Smooth muscle cell (in vitro differentiated cells): Measurements from ENCODE around the gene DCUN1D3. TPM values are rescaled to one million over a fixed set of nuclear protein-coding genes. Genes with fewer than 3 reads are reported as not detected.
"Not testable (repeated sequence)": the region's sequence is repeated elsewhere in the genome, so short reads cannot be mapped to it uniquely, and the experiment has no call there.

Experiments
- DNase-seq: peaks from one replicate; lab custom pipeline; 2025; ENCODE audit not compliant: unreplicated experiment; lab: John Stamatoyannopoulos, UW
- H2AFZ ChIP-seq: fragments of 200-600 bp; sonication (generic); 2 replicates; pipeline ENCODE4 v1.6.0; 2016; ENCODE audit warnings: antibody characterized with exemption, low read depth, mild to moderate bottlenecking
- H3F3A ChIP-seq: fragments of 200-600 bp; sonication (generic); 2 replicates; pipeline ENCODE4 v1.6.0; 2017; ENCODE audit warnings: antibody characterized with exemption, low read depth
- H3K27ac ChIP-seq: fragments of 200-600 bp; sonication (generic); 2 replicates; pipeline ENCODE4 v1.5.1; 2016; ENCODE audit warnings: low read depth, mild to moderate bottlenecking
- H3K27me3 ChIP-seq: fragments of 200-600 bp; sonication (generic); 2 replicates; pipeline ENCODE4 v1.6.1; 2016; ENCODE audit warnings: low read depth, mild to moderate bottlenecking
- H3K36me3 ChIP-seq: fragments of 200-600 bp; sonication (generic); 2 replicates; pipeline ENCODE4 v1.5.1; 2016; ENCODE audit warnings: low read depth
- H3K4me1 ChIP-seq: fragments of 200-600 bp; sonication (generic); 2 replicates; pipeline ENCODE4 v1.5.1; 2016; ENCODE audit warnings: low read depth
- H3K4me2 ChIP-seq: fragments of 200-600 bp; sonication (generic); 2 replicates; pipeline ENCODE4 v1.6.0; 2016; ENCODE audit warnings: mild to moderate bottlenecking
- H3K4me3 ChIP-seq: fragments of 200-600 bp; sonication (generic); 2 replicates; pipeline ENCODE4 v1.5.1; 2016; ENCODE audit warnings: mild to moderate bottlenecking
- H3K79me2 ChIP-seq: fragments of 200-600 bp; sonication (generic); 2 replicates; pipeline ENCODE4 v1.6.0; 2016; ENCODE audit warnings: low read depth, mild to moderate bottlenecking
- H3K9ac ChIP-seq: fragments of 200-600 bp; sonication (generic); 2 replicates; pipeline ENCODE4 v1.6.0; 2016; ENCODE audit warnings: low read depth
- H3K9me3 ChIP-seq: fragments of 200-600 bp; sonication (generic); replicated peaks from 2 replicates; pipeline ENCODE4 v1.5.1; 2016; ENCODE audit warnings: low read depth
- H4K20me1 ChIP-seq: fragments of 200-600 bp; sonication (generic); 2 replicates; pipeline ENCODE4 v1.6.0; 2016; ENCODE audit warnings: low read depth
- WGBS: methylation state at CpG from one replicate; pipeline ENCODE4 v1.1.7; 2016; ENCODE audit warnings: low lambda C conversion rate; 5-methylcytosine and 5-hydroxymethylcytosine counted together
- polyA plus RNA-seq: library from polyadenylated mRNA; unstranded; fragments of >200 nt; fragmentation: Nextera tagmentation; extraction: Ambion mirVana; gene quantifications from 2 replicates; pipeline ENCODE4 v1.2.1, GENCODE V29; 2016
- total RNA-seq: library from RNA; depleted of rRNA; stranded (reverse); fragments of >200 nt; gene quantifications from 2 replicates; pipeline ENCODE4 v1.2.3, GENCODE V29; 2014
- TF ChIP-seq, protein P1 (sequence below): fragments of 200-600 bp; sonication (generic); IDR thresholded peaks from 2 replicates; pipeline ENCODE4 v1.5.1; 2017; ENCODE audit warnings: borderline replicate concordance, mild to moderate bottlenecking, antibody characterized with exemption; ENCODE audit not compliant: insufficient read depth, poor library complexity, severe bottlenecking

Gene DCUN1D3
- total and polyA plus RNA-seq, 2 experiments from 2014 or later, result 12.6 to 37.8 TPM

- Histone ChIP-seq H3K79me2 (no peaks in the 10 kb centered on the region), H3K9me3 (no peaks in the 10 kb centered on the region), H3K27ac (no peak overlapping the region), H3K36me3 (no peaks in the 10 kb centered on the region), H3K27me3 (no peaks in the 10 kb centered on the region), H3F3A (no peaks in the 10 kb centered on the region), H3K4me1 (no peaks in the 10 kb centered on the region), H3K4me2 (no peak overlapping the region), H3K9ac (no peak overlapping the region), H4K20me1 (no peaks in the 10 kb centered on the region), H3K4me3 (no peak overlapping the region), H2AFZ (no peak overlapping the region)
- 72% methylated on average over 8 of the region's 8 CpGs for WGBS
- DNase-seq, result no peak
- TF ChIP-seq, protein P1, sequence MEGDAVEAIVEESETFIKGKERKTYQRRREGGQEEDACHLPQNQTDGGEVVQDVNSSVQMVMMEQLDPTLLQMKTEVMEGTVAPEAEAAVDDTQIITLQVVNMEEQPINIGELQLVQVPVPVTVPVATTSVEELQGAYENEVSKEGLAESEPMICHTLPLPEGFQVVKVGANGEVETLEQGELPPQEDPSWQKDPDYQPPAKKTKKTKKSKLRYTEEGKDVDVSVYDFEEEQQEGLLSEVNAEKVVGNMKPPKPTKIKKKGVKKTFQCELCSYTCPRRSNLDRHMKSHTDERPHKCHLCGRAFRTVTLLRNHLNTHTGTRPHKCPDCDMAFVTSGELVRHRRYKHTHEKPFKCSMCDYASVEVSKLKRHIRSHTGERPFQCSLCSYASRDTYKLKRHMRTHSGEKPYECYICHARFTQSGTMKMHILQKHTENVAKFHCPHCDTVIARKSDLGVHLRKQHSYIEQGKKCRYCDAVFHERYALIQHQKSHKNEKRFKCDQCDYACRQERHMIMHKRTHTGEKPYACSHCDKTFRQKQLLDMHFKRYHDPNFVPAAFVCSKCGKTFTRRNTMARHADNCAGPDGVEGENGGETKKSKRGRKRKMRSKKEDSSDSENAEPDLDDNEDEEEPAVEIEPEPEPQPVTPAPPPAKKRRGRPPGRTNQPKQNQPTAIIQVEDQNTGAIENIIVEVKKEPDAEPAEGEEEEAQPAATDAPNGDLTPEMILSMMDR, result no peak
Measured at GRCh38 chr16:20946015-20946629, 46.0 kb upstream of the DCUN1D3 start.

- H3K27me3 ChIP-seq, H3K4me1 ChIP-seq, H3K9ac ChIP-seq, H3K4me2 ChIP-seq, H2AFZ ChIP-seq, H3K4me3 ChIP-seq, H3F3A ChIP-seq, H4K20me1 ChIP-seq, H3K9me3 ChIP-seq, H3K27ac ChIP-seq, H3K79me2 ChIP-seq, H3K36me3 ChIP-seq, DNase-seq: not testable (repeated sequence)
- WGBS, result 95% methylated on average over 11 of the region's 11 CpGs
Measured at GRCh38 chr16:20945575-20945875, 45.4 kb upstream of the DCUN1D3 start.

- H3K4me1 ChIP-seq, result no peaks in the 10 kb centered on the region
- no peaks in the 10 kb centered on the region for H3K36me3 ChIP-seq
- H3F3A ChIP-seq, result no peaks in the 10 kb centered on the region
- no peak overlapping the region for H2AFZ ChIP-seq
- no peaks in the 10 kb centered on the region for H3K9me3 ChIP-seq
- 90% methylated on average over 5 of the region's 5 CpGs for WGBS
- no peaks in the 10 kb centered on the region for H4K20me1 ChIP-seq
- H3K9ac ChIP-seq, result no peak overlapping the region
- TF ChIP-seq, protein P1, result no peak
- H3K4me3 ChIP-seq, result no peak overlapping the region
- no peak overlapping the region for H3K27ac ChIP-seq
- DNase-seq, result no peak
- no peaks in the 10 kb centered on the region for H3K79me2 ChIP-seq
- H3K27me3 ChIP-seq, result no peaks in the 10 kb centered on the region
- H3K4me2 ChIP-seq, result no peak overlapping the region
Measured at GRCh38 chr16:20944861-20945574, 44.9 kb upstream of the DCUN1D3 start.

- Histone ChIP-seq H3K9ac (no peak overlapping the region), H4K20me1 (no peaks in the 10 kb centered on the region), H3K36me3 (no peaks in the 10 kb centered on the region), H3K9me3 (no peaks in the 10 kb centered on the region), H3K27ac (no peak overlapping the region), H3F3A (no peaks in the 10 kb centered on the region), H3K79me2 (no peaks in the 10 kb centered on the region), H3K4me2 (no peak overlapping the region), H3K27me3 (no peaks in the 10 kb centered on the region), H3K4me1 (no peaks in the 10 kb centered on the region), H2AFZ (no peak overlapping the region), H3K4me3 (no peak overlapping the region)
- TF ChIP-seq, protein P1, result no peak
- 76% methylated on average over 4 of the region's 4 CpGs for WGBS
- no peak for DNase-seq
Measured at GRCh38 chr16:20942256-20942655, 42.1 kb upstream of the DCUN1D3 start.
